ENCODE results near the gene KRT79.

Gene KRT79

GRCh38 chr12:52828591-52829021, 5.5 kb downstream of the KRT79 start:
- Histone ChIP-seq H3K79me2 (ENCODE audit: control insufficient read depth, low read length) (no peaks in the 10 kb centered on the region), H3K4me3 (ENCODE audit: low read length) (no peak overlapping the region), H3K36me3 (ENCODE audit: control insufficient read depth, low read length) (no peaks in the 10 kb centered on the region), H3K4me2 (ENCODE audit: low read length) (no peak overlapping the region), H3F3A (ENCODE audit: control insufficient read depth, insufficient read depth) (no peaks in the 10 kb centered on the region), H4K20me1 (ENCODE audit: control insufficient read depth, insufficient read depth, low read depth, low read length) (no peaks in the 10 kb centered on the region), H3K9me3 (ENCODE audit: control insufficient read depth, insufficient read depth, low read length) (no peaks in the 10 kb centered on the region), H3K27ac (ENCODE audit: low read depth, low read length) (no peak overlapping the region), H3K9me2 (replicated peaks; ENCODE audit: control insufficient read depth, low read length) (no peaks in the 10 kb centered on the region), H3K27me3 (ENCODE audit: control insufficient read depth, low read length) (peaks cover 4% of the 10 kb centered on the region), H3K4me1 (ENCODE audit: control insufficient read depth, low read length) (no peaks in the 10 kb centered on the region)
- no peak for TF ChIP-seq EZH2phosphoT487 (IDR thresholded peaks at IDR 0.05; ENCODE audit: borderline replicate concordance, low read length)
- no peak for TF ChIP-seq CTCF (IDR thresholded peaks at IDR 0.05; ENCODE audit: low read depth, low read length, poor library complexity, severe bottlenecking)

GRCh38 chr12:52828156-52828555, 6.0 kb downstream of the KRT79 start:
- Histone ChIP-seq H4K20me1 (ENCODE audit: control insufficient read depth, insufficient read depth, low read depth, low read length) (no peaks in the 10 kb centered on the region), H3K4me1 (ENCODE audit: control insufficient read depth, low read length) (no peaks in the 10 kb centered on the region), H3K27me3 (ENCODE audit: control insufficient read depth, low read length) (peaks cover 4% of the 10 kb centered on the region), H3K9me3 (ENCODE audit: control insufficient read depth, insufficient read depth, low read length) (no peaks in the 10 kb centered on the region), H3K9me2 (replicated peaks; ENCODE audit: control insufficient read depth, low read length) (no peaks in the 10 kb centered on the region), H3F3A (ENCODE audit: control insufficient read depth, insufficient read depth) (no peaks in the 10 kb centered on the region), H3K27ac (ENCODE audit: low read depth, low read length) (no peak overlapping the region), H3K4me2 (ENCODE audit: low read length) (no peak overlapping the region), H3K79me2 (ENCODE audit: control insufficient read depth, low read length) (no peaks in the 10 kb centered on the region), H3K36me3 (ENCODE audit: control insufficient read depth, low read length) (no peaks in the 10 kb centered on the region), H3K4me3 (ENCODE audit: low read length) (no peak overlapping the region)
- TF ChIP-seq EZH2phosphoT487 (IDR thresholded peaks at IDR 0.05; ENCODE audit: borderline replicate concordance, low read length), result no peak
- TF ChIP-seq CTCF (IDR thresholded peaks at IDR 0.05; ENCODE audit: low read depth, low read length, poor library complexity, severe bottlenecking), result no peak

- peaks cover 4% of the 10 kb centered on the region for H3K27me3 ChIP-seq (ENCODE audit: control insufficient read depth, low read length)
- H3K4me1 ChIP-seq (ENCODE audit: control insufficient read depth, low read length), result no peaks in the 10 kb centered on the region
- H3K27ac ChIP-seq (ENCODE audit: low read depth, low read length), result no peak overlapping the region
- no peaks in the 10 kb centered on the region for H3K79me2 ChIP-seq (ENCODE audit: control insufficient read depth, low read length)
- H3K36me3 ChIP-seq (ENCODE audit: control insufficient read depth, low read length), result no peaks in the 10 kb centered on the region
- H3F3A ChIP-seq (ENCODE audit: control insufficient read depth, insufficient read depth), result no peaks in the 10 kb centered on the region
- H4K20me1 ChIP-seq (ENCODE audit: control insufficient read depth, insufficient read depth, low read depth, low read length), result no peaks in the 10 kb centered on the region
- no peaks in the 10 kb centered on the region for H3K9me2 ChIP-seq (replicated peaks; ENCODE audit: control insufficient read depth, low read length)
- H3K4me2 ChIP-seq (ENCODE audit: low read length), result no peak overlapping the region
- no peaks in the 10 kb centered on the region for H3K9me3 ChIP-seq (ENCODE audit: control insufficient read depth, insufficient read depth, low read length)
- TF ChIP-seq CTCF (IDR thresholded peaks at IDR 0.05; ENCODE audit: low read depth, low read length, poor library complexity, severe bottlenecking) (no peak), EZH2phosphoT487 (IDR thresholded peaks at IDR 0.05; ENCODE audit: borderline replicate concordance, low read length) (no peak)
- no peak overlapping the region for H3K4me3 ChIP-seq (ENCODE audit: low read length)
Measured at GRCh38 chr12:52827499-52828090, 6.5 kb downstream of the KRT79 start.

Data from DOHH2 (cell line).